ENCODE results near the gene KMT5C.

KMT5C gene

DNA sequence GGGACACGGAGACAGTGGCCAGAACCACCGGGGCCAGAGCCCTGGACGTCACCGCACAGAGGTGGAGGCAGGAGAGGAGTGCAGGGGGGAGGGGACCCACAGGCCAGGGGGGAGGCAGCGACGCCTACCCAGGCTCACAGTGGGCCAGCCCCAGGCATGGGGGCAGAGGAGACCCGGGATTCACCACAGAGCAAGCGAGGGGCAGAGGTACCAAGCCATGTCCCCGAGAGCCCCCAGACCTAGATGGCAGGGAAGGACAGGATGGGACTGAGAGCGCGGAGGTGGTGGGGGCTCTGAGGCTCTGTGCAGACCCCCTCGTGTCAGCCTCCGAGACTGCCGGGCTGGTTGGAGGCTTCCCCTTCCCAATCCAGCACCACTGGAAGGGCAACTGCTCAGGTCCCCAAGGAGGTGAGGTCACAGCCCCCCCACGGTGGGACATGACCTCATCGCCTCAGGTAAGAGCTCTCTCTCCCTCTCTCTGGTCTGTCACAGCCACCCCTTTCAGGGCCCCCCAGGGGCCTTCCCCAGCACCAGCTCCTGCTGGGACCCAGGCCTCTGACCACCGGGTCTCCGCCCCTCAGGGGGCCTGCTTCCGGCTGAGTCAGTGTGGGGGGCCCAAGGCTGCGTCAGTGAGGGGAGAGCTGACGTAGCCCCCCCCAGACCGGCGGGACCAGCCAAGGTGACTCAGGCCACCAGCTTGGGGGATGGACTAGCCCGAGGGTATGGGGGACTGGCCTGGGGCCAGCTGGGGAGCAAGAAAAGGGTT lies 32.8 kb downstream of the KMT5C start (continued):
- TF ChIP-seq, protein P1, sequence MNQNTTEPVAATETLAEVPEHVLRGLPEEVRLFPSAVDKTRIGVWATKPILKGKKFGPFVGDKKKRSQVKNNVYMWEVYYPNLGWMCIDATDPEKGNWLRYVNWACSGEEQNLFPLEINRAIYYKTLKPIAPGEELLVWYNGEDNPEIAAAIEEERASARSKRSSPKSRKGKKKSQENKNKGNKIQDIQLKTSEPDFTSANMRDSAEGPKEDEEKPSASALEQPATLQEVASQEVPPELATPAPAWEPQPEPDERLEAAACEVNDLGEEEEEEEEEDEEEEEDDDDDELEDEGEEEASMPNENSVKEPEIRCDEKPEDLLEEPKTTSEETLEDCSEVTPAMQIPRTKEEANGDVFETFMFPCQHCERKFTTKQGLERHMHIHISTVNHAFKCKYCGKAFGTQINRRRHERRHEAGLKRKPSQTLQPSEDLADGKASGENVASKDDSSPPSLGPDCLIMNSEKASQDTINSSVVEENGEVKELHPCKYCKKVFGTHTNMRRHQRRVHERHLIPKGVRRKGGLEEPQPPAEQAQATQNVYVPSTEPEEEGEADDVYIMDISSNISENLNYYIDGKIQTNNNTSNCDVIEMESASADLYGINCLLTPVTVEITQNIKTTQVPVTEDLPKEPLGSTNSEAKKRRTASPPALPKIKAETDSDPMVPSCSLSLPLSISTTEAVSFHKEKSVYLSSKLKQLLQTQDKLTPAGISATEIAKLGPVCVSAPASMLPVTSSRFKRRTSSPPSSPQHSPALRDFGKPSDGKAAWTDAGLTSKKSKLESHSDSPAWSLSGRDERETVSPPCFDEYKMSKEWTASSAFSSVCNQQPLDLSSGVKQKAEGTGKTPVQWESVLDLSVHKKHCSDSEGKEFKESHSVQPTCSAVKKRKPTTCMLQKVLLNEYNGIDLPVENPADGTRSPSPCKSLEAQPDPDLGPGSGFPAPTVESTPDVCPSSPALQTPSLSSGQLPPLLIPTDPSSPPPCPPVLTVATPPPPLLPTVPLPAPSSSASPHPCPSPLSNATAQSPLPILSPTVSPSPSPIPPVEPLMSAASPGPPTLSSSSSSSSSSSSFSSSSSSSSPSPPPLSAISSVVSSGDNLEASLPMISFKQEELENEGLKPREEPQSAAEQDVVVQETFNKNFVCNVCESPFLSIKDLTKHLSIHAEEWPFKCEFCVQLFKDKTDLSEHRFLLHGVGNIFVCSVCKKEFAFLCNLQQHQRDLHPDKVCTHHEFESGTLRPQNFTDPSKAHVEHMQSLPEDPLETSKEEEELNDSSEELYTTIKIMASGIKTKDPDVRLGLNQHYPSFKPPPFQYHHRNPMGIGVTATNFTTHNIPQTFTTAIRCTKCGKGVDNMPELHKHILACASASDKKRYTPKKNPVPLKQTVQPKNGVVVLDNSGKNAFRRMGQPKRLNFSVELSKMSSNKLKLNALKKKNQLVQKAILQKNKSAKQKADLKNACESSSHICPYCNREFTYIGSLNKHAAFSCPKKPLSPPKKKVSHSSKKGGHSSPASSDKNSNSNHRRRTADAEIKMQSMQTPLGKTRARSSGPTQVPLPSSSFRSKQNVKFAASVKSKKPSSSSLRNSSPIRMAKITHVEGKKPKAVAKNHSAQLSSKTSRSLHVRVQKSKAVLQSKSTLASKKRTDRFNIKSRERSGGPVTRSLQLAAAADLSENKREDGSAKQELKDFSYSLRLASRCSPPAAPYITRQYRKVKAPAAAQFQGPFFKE (tag by site-specific recombination; IDR thresholded peaks at IDR 0.05; ENCODE audit: borderline replicate concordance), result no peak
- TF ChIP-seq, protein P2, sequence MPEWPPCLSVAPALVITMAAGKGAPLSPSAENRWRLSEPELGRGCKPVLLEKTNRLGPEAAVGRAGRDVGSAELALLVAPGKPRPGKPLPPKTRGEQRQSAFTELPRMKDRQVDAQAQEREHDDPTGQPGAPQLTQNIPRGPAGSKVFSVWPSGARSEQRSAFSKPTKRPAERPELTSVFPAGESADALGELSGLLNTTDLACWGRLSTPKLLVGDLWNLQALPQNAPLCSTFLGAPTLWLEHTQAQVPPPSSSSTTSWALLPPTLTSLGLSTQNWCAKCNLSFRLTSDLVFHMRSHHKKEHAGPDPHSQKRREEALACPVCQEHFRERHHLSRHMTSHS (tag by site-specific recombination; IDR thresholded peaks at IDR 0.05), result no peak
- no peak for TF ChIP-seq ZNF621 (tag by site-specific recombination; IDR thresholded peaks at IDR 0.05)
- TF ChIP-seq ZNF600 (tag by site-specific recombination; IDR thresholded peaks at IDR 0.05), result no peak
- no peak for TF ChIP-seq ZNF433 (tag by site-specific recombination; IDR thresholded peaks at IDR 0.05; ENCODE audit: low read depth)
- TF ChIP-seq HOXC10 (CRISPR knock-in tag; IDR thresholded peaks at IDR 0.05), result no peak
- no peak for TF ChIP-seq ZNF510 (tag by site-specific recombination; IDR thresholded peaks at IDR 0.05; ENCODE audit: insufficient replicate concordance)
- TF ChIP-seq ZFHX2 (tag by site-specific recombination; conservative IDR thresholded peaks at IDR 0.05), result no peak
- TF ChIP-seq ZBTB21 (tag by site-specific recombination; IDR thresholded peaks at IDR 0.05), result 0 out of 2 replicates have a peak, but pooled peaks have one; percentile 46
- TF ChIP-seq ZNF624 (tag by site-specific recombination; IDR thresholded peaks at IDR 0.05), result no peak
- no peak for TF ChIP-seq ZNF155 (tag by site-specific recombination; IDR thresholded peaks at IDR 0.05)
- no peak for TF ChIP-seq ZNF626 (tag by site-specific recombination; IDR thresholded peaks at IDR 0.05)
- TF ChIP-seq ZNF629 (tag by site-specific recombination; IDR thresholded peaks at IDR 0.05), result peak; percentile 79
- TF ChIP-seq SETDB1 (IDR thresholded peaks at IDR 0.05; ENCODE audit: insufficient read length, low read length), result no peak
- no peak for TF ChIP-seq ZBTB20 (tag by site-specific recombination; IDR thresholded peaks at IDR 0.05)
- no peak for TF ChIP-seq ZBTB48 (tag by site-specific recombination; IDR thresholded peaks at IDR 0.05)
- no peak for TF ChIP-seq ZNF416 (tag by site-specific recombination; IDR thresholded peaks at IDR 0.05)
- TF ChIP-seq ZNF521 (tag by site-specific recombination; IDR thresholded peaks at IDR 0.05), result no peak
- TF ChIP-seq SCRT1 (tag by site-specific recombination; IDR thresholded peaks at IDR 0.05; ENCODE audit: borderline replicate concordance), result no peak
- no peak for TF ChIP-seq SP3 (tag by site-specific recombination; IDR thresholded peaks at IDR 0.05)
- TF ChIP-seq ZNF248 (tag by site-specific recombination; IDR thresholded peaks at IDR 0.05), result no peak
- TF ChIP-seq ZNF169 (tag by site-specific recombination; IDR thresholded peaks at IDR 0.05), result no peak
- TF ChIP-seq, protein P3, sequence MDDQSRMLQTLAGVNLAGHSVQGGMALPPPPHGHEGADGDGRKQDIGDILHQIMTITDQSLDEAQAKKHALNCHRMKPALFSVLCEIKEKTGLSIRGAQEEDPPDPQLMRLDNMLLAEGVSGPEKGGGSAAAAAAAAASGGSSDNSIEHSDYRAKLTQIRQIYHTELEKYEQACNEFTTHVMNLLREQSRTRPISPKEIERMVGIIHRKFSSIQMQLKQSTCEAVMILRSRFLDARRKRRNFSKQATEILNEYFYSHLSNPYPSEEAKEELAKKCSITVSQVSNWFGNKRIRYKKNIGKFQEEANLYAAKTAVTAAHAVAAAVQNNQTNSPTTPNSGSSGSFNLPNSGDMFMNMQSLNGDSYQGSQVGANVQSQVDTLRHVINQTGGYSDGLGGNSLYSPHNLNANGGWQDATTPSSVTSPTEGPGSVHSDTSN (CRISPR knock-in tag; IDR thresholded peaks at IDR 0.05), result no peak
- no peak for TF ChIP-seq ZNF114 (tag by site-specific recombination; IDR thresholded peaks at IDR 0.05)
- TF ChIP-seq ZNF423 (tag by site-specific recombination; IDR thresholded peaks at IDR 0.05), result no peak
- no peak for TF ChIP-seq ZNF544 (tag by site-specific recombination; IDR thresholded peaks at IDR 0.05)
- TF ChIP-seq AEBP2 (tag by site-specific recombination; IDR thresholded peaks at IDR 0.05; ENCODE audit: borderline replicate concordance), result no peak
- TF ChIP-seq, protein P4, sequence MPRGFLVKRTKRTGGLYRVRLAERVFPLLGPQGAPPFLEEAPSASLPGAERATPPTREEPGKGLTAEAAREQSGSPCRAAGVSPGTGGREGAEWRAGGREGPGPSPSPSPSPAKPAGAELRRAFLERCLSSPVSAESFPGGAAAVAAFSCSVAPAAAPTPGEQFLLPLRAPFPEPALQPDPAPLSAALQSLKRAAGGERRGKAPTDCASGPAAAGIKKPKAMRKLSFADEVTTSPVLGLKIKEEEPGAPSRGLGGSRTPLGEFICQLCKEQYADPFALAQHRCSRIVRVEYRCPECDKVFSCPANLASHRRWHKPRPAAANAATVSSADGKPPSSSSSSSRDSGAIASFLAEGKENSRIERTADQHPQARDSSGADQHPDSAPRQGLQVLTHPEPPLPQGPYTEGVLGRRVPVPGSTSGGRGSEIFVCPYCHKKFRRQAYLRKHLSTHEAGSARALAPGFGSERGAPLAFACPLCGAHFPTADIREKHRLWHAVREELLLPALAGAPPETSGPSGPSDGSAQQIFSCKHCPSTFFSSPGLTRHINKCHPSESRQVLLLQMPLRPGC (tag by site-specific recombination; IDR thresholded peaks at IDR 0.05), result no peak
- TF ChIP-seq, protein P5, sequence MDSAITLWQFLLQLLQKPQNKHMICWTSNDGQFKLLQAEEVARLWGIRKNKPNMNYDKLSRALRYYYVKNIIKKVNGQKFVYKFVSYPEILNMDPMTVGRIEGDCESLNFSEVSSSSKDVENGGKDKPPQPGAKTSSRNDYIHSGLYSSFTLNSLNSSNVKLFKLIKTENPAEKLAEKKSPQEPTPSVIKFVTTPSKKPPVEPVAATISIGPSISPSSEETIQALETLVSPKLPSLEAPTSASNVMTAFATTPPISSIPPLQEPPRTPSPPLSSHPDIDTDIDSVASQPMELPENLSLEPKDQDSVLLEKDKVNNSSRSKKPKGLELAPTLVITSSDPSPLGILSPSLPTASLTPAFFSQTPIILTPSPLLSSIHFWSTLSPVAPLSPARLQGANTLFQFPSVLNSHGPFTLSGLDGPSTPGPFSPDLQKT (IDR thresholded peaks at IDR 0.05; ENCODE audit: borderline replicate concordance, low read depth, low read length), result no peak
